ENCODE measurements around the gene ARID5B. TPM values are rescaled to one million over a fixed set of nuclear protein-coding genes. Genes with fewer than 3 reads are reported as not detected.

The ARID5B gene
- polyA plus RNA-seq, 1 of the 3 experiments (the other 2 are of a cell fraction) = 10.9 TPM

- no peak overlapping the region for H3K4me3 ChIP-seq (ENCODE audit: low read depth in 2 of 2, low read length in 1 of 2)
- H3K9me2 ChIP-seq = no peaks in the 10 kb centered on the region
- H3K4me1 ChIP-seq (ENCODE audit: control insufficient read depth in 1 of 2, insufficient read depth in 2 of 2, low read depth in 1 of 2, low read length in 1 of 2) = peaks cover 20 to 48% of the 10 kb centered on the region in 2 experiments; a peak in 3 of 4 replicates
- no peak overlapping the region for H3K4me2 ChIP-seq
- 91% methylated on average over 6 of the region's 6 CpGs for WGBS (ENCODE audit: low lambda C conversion rate)
- POLR2A ChIA-PET = no interaction called here
- TF ChIP-seq ELF1 (IDR thresholded peaks at IDR 0.05) (no peak), USF1 (IDR thresholded peaks at IDR 0.05; ENCODE audit: borderline replicate concordance, low read depth) (no peak), GATA2 (CRISPR knock-in tag; IDR thresholded peaks at IDR 0.05) (no peak), TEAD4 (IDR thresholded peaks at IDR 0.05; ENCODE audit: borderline replicate concordance, insufficient read depth) (no peak), MXI1 (IDR thresholded peaks at IDR 0.05; ENCODE audit: low read depth, low read length) (no peak)
- H3K79me2 ChIP-seq (ENCODE audit: insufficient read depth) = peaks cover 31% of the 10 kb centered on the region
- peaks cover 0 to 10% of the 10 kb centered on the region in 2 experiments for H3K36me3 ChIP-seq (replicated peaks in 1 of 2; ENCODE audit: control insufficient read depth in 1 of 2, insufficient read depth in 2 of 2, low read length in 1 of 2)
- no peak overlapping the region for H2AFZ ChIP-seq (ENCODE audit: low read depth)
- H3K9ac ChIP-seq = no peak overlapping the region
- no peaks in the 10 kb centered on the region for H3K9me3 ChIP-seq
- no peaks in the 10 kb centered on the region for H4K20me1 ChIP-seq (ENCODE audit: insufficient read depth)
- peak overlapping the region; percentile 6 to 48; a peak in 2 of 4 replicates for H3K27ac ChIP-seq (ENCODE audit: low read depth in 2 of 2, low read length in 1 of 2)
- no peaks in the 10 kb centered on the region for H3K27me3 ChIP-seq (ENCODE audit: insufficient read depth)
- CTCF ChIA-PET = interaction anchor here (1.0 to 2.8 kb wide), 4 partner anchors 10 to 225 kb away, joined by 3 to 16 read pairs (median 4); no protein-coding TSS in a partner anchor
- no peak for DNase-seq
- H3F3A ChIP-seq (replicated peaks; ENCODE audit: insufficient read depth) = peaks cover 10% of the 10 kb centered on the region
Observed at GRCh38 chr10:62019685-62020359, 118.3 kb downstream of the ARID5B start.

DNA sequence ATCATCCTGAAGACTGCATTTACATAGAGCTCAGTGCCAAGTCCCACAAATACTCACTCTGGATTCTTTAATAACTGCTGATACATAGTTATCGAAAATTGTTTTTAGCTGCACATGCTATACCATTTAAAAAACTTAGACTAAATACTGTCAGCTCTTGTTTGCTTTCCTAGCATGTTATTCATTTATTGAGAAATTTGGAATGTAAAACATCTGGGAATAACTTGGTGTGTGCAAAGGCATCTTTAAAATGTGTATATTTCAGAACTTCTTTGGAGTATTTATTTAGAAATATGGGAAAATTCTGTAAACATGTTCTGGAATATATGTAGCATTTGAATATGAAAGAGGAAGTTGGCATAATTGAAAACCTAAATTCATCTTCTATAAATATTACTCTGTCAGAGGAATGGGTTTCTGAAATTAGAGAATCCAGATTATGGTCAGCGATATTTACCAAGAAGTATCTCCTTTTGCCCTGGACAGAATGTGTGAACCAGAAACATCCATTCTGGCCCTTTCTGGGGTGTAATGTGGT is 119.7 kb downstream of the ARID5B start:
- no peak for DNase-seq
- H3K36me3 ChIP-seq (replicated peaks in 1 of 2; ENCODE audit: control insufficient read depth in 1 of 2, insufficient read depth in 2 of 2, low read length in 1 of 2) = peaks cover 0 to 8% of the 10 kb centered on the region in 2 experiments
- POLR2A ChIA-PET = no interaction called here
- WGBS (ENCODE audit: low lambda C conversion rate) = 90% methylated on average over 2 of the region's 2 CpGs
- no peak for TF ChIP-seq JUND (IDR thresholded peaks at IDR 0.05)
- no peak for TF ChIP-seq NRF1 (IDR thresholded peaks at IDR 0.05; ENCODE audit: low read depth, low read length)
- no peak for TF ChIP-seq NFIC (IDR thresholded peaks at IDR 0.05; ENCODE audit: borderline replicate concordance)
- TF ChIP-seq, protein P1, sequence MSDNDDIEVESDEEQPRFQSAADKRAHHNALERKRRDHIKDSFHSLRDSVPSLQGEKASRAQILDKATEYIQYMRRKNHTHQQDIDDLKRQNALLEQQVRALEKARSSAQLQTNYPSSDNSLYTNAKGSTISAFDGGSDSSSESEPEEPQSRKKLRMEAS (IDR thresholded peaks at IDR 0.05; ENCODE audit: low read depth) = no peak
- TF ChIP-seq TAF1 (IDR thresholded peaks at IDR 0.05; ENCODE audit: borderline replicate concordance, low read depth, low read length) = no peak
- TF ChIP-seq MXI1 (IDR thresholded peaks at IDR 0.05; ENCODE audit: low read depth, low read length) = no peak
- no peak for TF ChIP-seq GATA2 (CRISPR knock-in tag; IDR thresholded peaks at IDR 0.05)
- TF ChIP-seq FOXM1 (IDR thresholded peaks at IDR 0.05; ENCODE audit: low read depth) = no peak
- TF ChIP-seq RFX5 (IDR thresholded peaks at IDR 0.05; ENCODE audit: low read length) = no peak
- TF ChIP-seq CHD2 (IDR thresholded peaks at IDR 0.05; ENCODE audit: low read length, partially characterized antibody) = no peak
- TF ChIP-seq USF1 (IDR thresholded peaks at IDR 0.05; ENCODE audit: borderline replicate concordance, low read depth) = no peak
- no peak for TF ChIP-seq ELF1 (IDR thresholded peaks at IDR 0.05)
- no peak for TF ChIP-seq FOSL2 (IDR thresholded peaks at IDR 0.05; ENCODE audit: borderline replicate concordance, low read depth)
- TF ChIP-seq ZBTB33 (IDR thresholded peaks at IDR 0.05; ENCODE audit: borderline replicate concordance, low read depth) = no peak
- no peak for TF ChIP-seq RXRA (IDR thresholded peaks at IDR 0.05; ENCODE audit: borderline replicate concordance, low read depth)
- no peak for TF ChIP-seq SMC3 (IDR thresholded peaks at IDR 0.05; ENCODE audit: low read depth, low read length)
- no peak for TF ChIP-seq EZH2phosphoT487 (IDR thresholded peaks at IDR 0.05; ENCODE audit: borderline replicate concordance, low read depth)
- no peaks in the 10 kb centered on the region for H3K9me3 ChIP-seq
- H3F3A ChIP-seq (replicated peaks; ENCODE audit: insufficient read depth) = peaks cover 10% of the 10 kb centered on the region
- H3K79me2 ChIP-seq (ENCODE audit: insufficient read depth) = peaks cover 22% of the 10 kb centered on the region
- peaks cover 14 to 55% of the 10 kb centered on the region in 2 experiments for H3K4me1 ChIP-seq (ENCODE audit: control insufficient read depth in 1 of 2, insufficient read depth in 2 of 2, low read depth in 1 of 2, low read length in 1 of 2)
- no peaks in the 10 kb centered on the region for H3K27me3 ChIP-seq (ENCODE audit: insufficient read depth)
- H3K9me2 ChIP-seq = no peaks in the 10 kb centered on the region
- no peak overlapping the region for H3K4me2 ChIP-seq
- no peak overlapping the region for H3K9ac ChIP-seq
- no peak overlapping the region for H3K27ac ChIP-seq (ENCODE audit: low read depth in 2 of 2, low read length in 1 of 2)
- H3K4me3 ChIP-seq (ENCODE audit: low read depth in 2 of 2, low read length in 1 of 2) = no peak overlapping the region
- H2AFZ ChIP-seq (ENCODE audit: low read depth) = no peak overlapping the region
- no peaks in the 10 kb centered on the region for H4K20me1 ChIP-seq (ENCODE audit: insufficient read depth)
- CTCF ChIA-PET = interaction anchor here (0.6 to 2.8 kb wide), 4 partner anchors 17 to 1709 kb away, joined by 3 to 16 read pairs (median 3); no protein-coding TSS in a partner anchor
